K562 (cell line): ENCODE data around the gene NR3C2. TPM values are rescaled to one million over a fixed set of nuclear protein-coding genes. Genes with fewer than 3 reads are reported as not detected.

Experiments used
- ATAC-seq: fragments of 200-7000 bp; cut with Tn5 transposase; 3 replicates; pipeline ENCODE4 v1.9.1; 2020; ENCODE audit warnings: moderate library complexity
- BruUV-seq: library from RNA; stranded (reverse); fragments of 400-500 nt; replicated peaks from 2 replicates; lab custom pipeline; 2021; lab: Mats Ljungman, UMichigan
- CTCF ChIA-PET: fragments of 300-600 bp; formaldehyde crosslinking; extraction: SDS; loops from one replicate; lab custom pipeline; 2021; ENCODE audit warnings: low intra/inter-chr PET ratio; lab: Yijun Ruan, JAX
- POLR2A ChIA-PET: fragments of 300-600, 350-650 bp; sonication (Branson Sonifier 250); formaldehyde crosslinking; extraction: SDS; loops from one replicate; lab custom pipeline; 2021; ENCODE audit warnings: antibody characterized with exemption, inconsistent platforms; lab: Yijun Ruan, JAX
- DNase-seq, 4 experiments: peaks; one replicate each; pipeline versions ENCODE4 v3.0.0 to v3.0.0-alpha.2; 2011 to 2018; ENCODE audit warnings: low spot score in 3 of 4, mixed read lengths in 3 of 4; ENCODE audit errors: extremely low read depth in 1 of 4
- FAIRE-seq: peaks from 2 replicates; lab custom pipeline; 2011; peaks lifted over from hg19 to GRCh38; lab: Jason Lieb, UNC
- H2AFZ ChIP-seq: 2 replicates; pipeline ENCODE4 v1.6.0; 2011; ENCODE audit warnings: low read depth, low read length, control low read depth, inconsistent platforms
- H3K27ac ChIP-seq: fragments of 200-600 bp; 3 replicates; pipeline ENCODE4 v1.8.0; 2011; ENCODE audit warnings: low read depth, mild to moderate bottlenecking, control low read depth, inconsistent platforms, low read length, moderate library complexity, mixed read lengths; ENCODE audit errors: extremely low read depth
- H3K27me3 ChIP-seq, 2 experiments: fragments of 300-600 bp in 1 of 2; 2 replicates in 1 of 2; 3 replicates in 1 of 2; pipeline versions ENCODE4 v1.6.0 to v1.8.0; 2011; ENCODE audit warnings: inconsistent platforms in 2 of 2, low read length in 2 of 2, mild to moderate bottlenecking in 1 of 2, mixed read lengths in 1 of 2, moderate library complexity in 1 of 2; ENCODE audit not compliant: control insufficient read depth in 2 of 2, insufficient read depth in 2 of 2
- H3K36me3 ChIP-seq: fragments of 300-600 bp; 3 replicates; pipeline ENCODE4 v1.8.0; 2011; ENCODE audit warnings: mild to moderate bottlenecking, low read length, inconsistent platforms; ENCODE audit not compliant: control insufficient read depth, insufficient read depth
- H3K4me1 ChIP-seq, 2 experiments: fragments of 200-600 bp in 1 of 2; replicated peaks in 1 of 2; 2 replicates in 1 of 2; 3 replicates in 1 of 2; pipeline versions ENCODE4 v1.5.1 to v1.8.0; 2011; ENCODE audit warnings: inconsistent platforms in 2 of 2, low read length in 2 of 2, mild to moderate bottlenecking in 1 of 2, mixed read lengths in 1 of 2, moderate library complexity in 1 of 2; ENCODE audit not compliant: control insufficient read depth in 2 of 2, insufficient read depth in 2 of 2
- H3K4me2 ChIP-seq: 2 replicates; pipeline ENCODE4 v1.6.1; 2011; ENCODE audit warnings: low read length, control low read depth, inconsistent platforms, mixed read lengths; ENCODE audit not compliant: insufficient read depth
- H3K4me3 ChIP-seq: fragments of 200-600 bp; sonication (generic), shearing (Covaris generic); 2 replicates; pipeline ENCODE4 v1.5.1; 2016; ENCODE audit warnings: control low read depth, inconsistent platforms
- H3K79me2 ChIP-seq: fragments of 200-600 bp; 3 replicates; pipeline ENCODE4 v1.8.0; 2011; ENCODE audit warnings: low read length, inconsistent platforms; ENCODE audit not compliant: control insufficient read depth, insufficient read depth
- H3K9ac ChIP-seq, 2 experiments: 2 replicates each; pipeline versions ENCODE4 v1.6.0 to v1.6.1; 2011; ENCODE audit warnings: low read depth in 2 of 2, low read length in 2 of 2, control low read depth in 1 of 2, inconsistent platforms in 1 of 2, mild to moderate bottlenecking in 1 of 2, mixed read lengths in 1 of 2; ENCODE audit not compliant: insufficient read depth in 1 of 2
- H3K9me1 ChIP-seq: one replicate; pipeline ENCODE4 v1.6.0; 2011; ENCODE audit warnings: inconsistent platforms, mild to moderate bottlenecking, low read length, moderate library complexity; ENCODE audit not compliant: control insufficient read depth, insufficient read depth
- H3K9me3 ChIP-seq: replicated peaks from 2 replicates; pipeline ENCODE4 v1.5.1; 2011; ENCODE audit warnings: low read depth, low read length, inconsistent platforms; ENCODE audit not compliant: control insufficient read depth, insufficient read depth
- H4K20me1 ChIP-seq: replicated peaks from 2 replicates; pipeline ENCODE4 v1.6.1; 2011; ENCODE audit warnings: low read length, inconsistent platforms, mixed read lengths; ENCODE audit not compliant: control insufficient read depth, insufficient read depth
- U2AF2 ChIP-seq: fragments of 200-400 bp; formaldehyde crosslinking; optimal IDR thresholded peaks from 2 replicates; pipeline ENCODE3; 2017; ENCODE audit warnings: low read depth, mild to moderate bottlenecking, low read length
- ZNF311 ChIP-seq: fragments of 250-450 bp; sonication (Bioruptor Pico); IDR thresholded peaks from 2 replicates; pipeline ENCODE4 v1.4.0; 2020; ENCODE audit warnings: mild to moderate bottlenecking, moderate library complexity
- WGBS: fragments of 100-300 bp; shearing (Covaris generic); methylation state at CpG from one replicate; pipeline ENCODE4 v1.1.6; 2016; ENCODE audit warnings: low coverage, mixed read lengths; ENCODE audit not compliant: insufficient coverage; ENCODE audit errors: missing lambda C conversion rate; 5-methylcytosine and 5-hydroxymethylcytosine counted together
- in situ Hi-C: fragments of 300-500 bp; cut with MboI; formaldehyde crosslinking; loops from 4 replicates; pipeline ENCODE4 v1.15.0; 2018; ENCODE audit warnings: inconsistent platforms, mixed read lengths
- intact Hi-C: fragments of 100-400 bp; cut with micrococcal nuclease; formaldehyde crosslinking; loops from 2 replicates; pipeline ENCODE4 v1.14.2; 2022
- polyA plus RNA-seq, 8 experiments: library from polyadenylated mRNA; depleted of rRNA in 4 of 8; stranded (reverse) in 5 of 8; unstranded in 3 of 8; fragments of >200 nt; fragmentation: Nextera tagmentation in 2 of 8; fragmentation: Illumina TruSeq in 1 of 8; extraction: Ambion mirVana in 2 of 8; extraction: Trizol in 1 of 8; gene quantifications; 2 replicates each; pipeline versions ENCODE4 v1.2.1 to v1.2.3, GENCODE V29; 2011 to 2014; ENCODE audit warnings: inconsistent platforms in 1 of 8, missing spikeins in 1 of 8
- total RNA-seq, 7 experiments: library from RNA; depleted of rRNA in 6 of 7; stranded (reverse); fragments of >200 nt in 6 of 7; fragmentation: Illumina TruSeq in 2 of 7; extraction: Trizol in 2 of 7; gene quantifications; 2 replicates each; pipeline versions ENCODE4 v1.2.1 to v1.2.3, GENCODE V29; 2011 to 2021; ENCODE audit warnings: low replicate concordance in 1 of 7
- TF ChIP-seq, protein P1 (sequence below): fragments of 450-650 bp; IDR thresholded peaks from 2 replicates; pipeline ENCODE4 v1.6.1; 2016; ENCODE audit warnings: missing biosample characterization, missing genetic modification characterization

The NR3C2 gene
- total and polyA plus RNA-seq, 9 of the 15 experiments (the other 6 are each of a cell fraction or from before 2014, with no cell fraction given), result 0.01 to 0.28 (median 0.16) TPM; not detected in 2

DNA sequence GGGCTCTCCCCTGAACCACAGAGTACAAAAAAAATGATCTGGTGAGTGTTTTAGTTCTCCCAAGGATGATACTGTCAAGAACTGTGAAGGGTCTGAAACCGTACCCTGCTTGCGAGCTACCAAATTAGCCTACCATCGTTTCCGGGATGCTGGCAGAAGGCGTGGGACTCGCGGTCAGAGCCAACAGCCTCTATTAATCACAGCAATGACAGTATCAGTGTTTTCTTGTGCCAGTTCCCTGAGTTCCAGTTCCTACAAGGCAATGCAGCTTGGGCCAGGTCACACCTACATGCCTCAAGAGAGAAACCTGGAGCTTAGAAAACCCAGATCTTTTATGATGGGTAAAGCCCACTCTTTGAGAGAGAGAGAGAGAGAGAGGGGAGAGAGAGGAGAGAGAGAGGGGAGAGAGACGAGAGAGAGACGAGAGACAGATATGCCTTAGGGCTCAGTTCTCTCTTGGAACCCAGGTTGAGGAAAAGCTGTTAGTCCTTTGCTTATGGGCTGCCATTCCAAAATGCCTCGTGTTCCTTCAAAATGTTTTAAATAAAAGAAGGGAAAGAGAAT, 382.5 kb downstream of the NR3C2 start:
- CTCF ChIA-PET, result no interaction called here
- Histone ChIP-seq H3K4me3 (no peak overlapping the region), H3K36me3 (no peaks in the 10 kb centered on the region), H3K9ac (no peak overlapping the region), H3K79me2 (no peaks in the 10 kb centered on the region), H3K4me2 (no peak overlapping the region), H4K20me1 (no peaks in the 10 kb centered on the region), H3K4me1 (no peaks in the 10 kb centered on the region), H3K9me3 (no peaks in the 10 kb centered on the region), H3K27me3 (peaks cover 6 to 22% of the 10 kb centered on the region in 2 experiments; a peak in 3 of 5 replicates), H3K9me1 (no peaks in the 10 kb centered on the region), H3K27ac (no peak overlapping the region), H2AFZ (no peak overlapping the region)
- ATAC-seq (no peak), FAIRE-seq (no peak), DNase-seq (no peak)
- BruUV-seq, result no TSS peak
- POLR2A ChIA-PET, result interaction anchor here (0.8 kb wide), 1 partner anchor 100 kb away, joined by 3 read pairs; no protein-coding TSS in a partner anchor
- WGBS, result 0% methylated on average over 10 of the region's 10 CpGs
- in situ Hi-C loops (no loop called here), intact Hi-C loops (no loop called here)
- TF ChIP-seq U2AF2 (no peak), ZNF311 (CRISPR knock-in tag) (no peak)
- TF ChIP-seq, protein P1, sequence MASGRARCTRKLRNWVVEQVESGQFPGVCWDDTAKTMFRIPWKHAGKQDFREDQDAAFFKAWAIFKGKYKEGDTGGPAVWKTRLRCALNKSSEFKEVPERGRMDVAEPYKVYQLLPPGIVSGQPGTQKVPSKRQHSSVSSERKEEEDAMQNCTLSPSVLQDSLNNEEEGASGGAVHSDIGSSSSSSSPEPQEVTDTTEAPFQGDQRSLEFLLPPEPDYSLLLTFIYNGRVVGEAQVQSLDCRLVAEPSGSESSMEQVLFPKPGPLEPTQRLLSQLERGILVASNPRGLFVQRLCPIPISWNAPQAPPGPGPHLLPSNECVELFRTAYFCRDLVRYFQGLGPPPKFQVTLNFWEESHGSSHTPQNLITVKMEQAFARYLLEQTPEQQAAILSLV (tag), result no peak
